Adrenal gland (tissue), 5 donors: Measurements from ENCODE around the gene NAIF1.

Experiments
- POLR2A ChIP-seq, 2 donors: fragments of 450-650 bp; IDR thresholded peaks; one replicate each; pipeline ENCODE4 v1.6.1; 2017; ENCODE audit warnings: antibody characterized with exemption in 2 of 2, mild to moderate bottlenecking in 2 of 2, moderate library complexity in 1 of 2
- TF ChIP-seq, protein P1 (sequence below), 6 experiments: fragments of 450-650 bp in 4 of 6; fragments of 200-600 bp in 2 of 6; sonication (generic) in 1 of 6; IDR thresholded peaks; 1 replicate in 5 of 6; 2 replicates in 1 of 6; pipeline versions ENCODE4 v1.5.1 to v1.8.0; 2016 to 2021; ENCODE audit warnings: antibody characterized with exemption in 6 of 6, mild to moderate bottlenecking in 2 of 6, moderate library complexity in 1 of 6
- donor health status: DM: no; HTN: no; CAD: no.

DNA sequence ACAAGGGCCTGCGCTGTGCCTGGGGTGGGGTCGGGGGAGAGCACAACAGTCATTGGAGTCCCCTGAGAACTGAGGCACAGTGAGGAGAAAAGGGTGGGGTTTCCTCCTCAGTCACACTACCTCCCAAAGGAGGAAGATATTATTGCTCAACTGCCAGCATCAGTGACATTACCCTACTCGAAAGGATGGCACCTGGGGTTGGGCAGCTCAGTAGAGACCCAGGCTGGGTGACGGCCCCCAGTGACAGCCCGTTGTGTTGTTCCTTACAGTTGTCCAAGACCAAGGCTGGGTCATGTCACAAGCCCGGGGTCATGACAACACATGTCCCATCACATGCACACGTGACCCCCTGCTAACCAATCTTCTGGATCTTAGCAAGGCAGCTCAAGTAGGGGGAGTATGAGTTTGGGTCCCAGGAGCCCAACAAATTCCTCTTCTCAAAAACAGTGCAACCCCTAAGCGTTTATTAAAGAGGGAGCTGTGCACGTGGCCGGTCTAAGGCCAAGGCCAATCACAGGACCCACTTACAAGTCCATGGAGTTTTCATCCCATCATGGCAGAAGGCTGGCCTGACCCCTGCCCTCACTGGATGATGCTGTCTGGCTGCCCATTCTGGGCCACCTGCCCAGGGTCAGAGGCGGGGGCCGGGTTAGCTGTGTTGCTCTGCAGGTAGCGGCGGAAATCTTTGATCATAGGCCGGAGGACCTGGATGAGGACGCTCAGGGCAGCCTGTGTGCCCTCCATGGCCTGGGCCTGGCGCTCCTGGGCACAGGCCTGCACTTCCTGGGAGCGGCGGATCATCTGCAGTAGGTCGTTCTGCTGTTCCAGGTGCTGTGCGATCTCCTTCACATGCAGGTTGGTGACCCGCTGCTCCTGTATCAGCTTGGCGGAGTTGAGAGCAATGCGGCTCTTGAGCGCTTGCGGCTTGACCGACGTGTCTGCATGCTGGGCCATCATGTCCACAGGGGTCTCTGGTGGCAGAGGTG, 4.0 kb downstream of the NAIF1 start:
- TF ChIP-seq, protein P1, sequence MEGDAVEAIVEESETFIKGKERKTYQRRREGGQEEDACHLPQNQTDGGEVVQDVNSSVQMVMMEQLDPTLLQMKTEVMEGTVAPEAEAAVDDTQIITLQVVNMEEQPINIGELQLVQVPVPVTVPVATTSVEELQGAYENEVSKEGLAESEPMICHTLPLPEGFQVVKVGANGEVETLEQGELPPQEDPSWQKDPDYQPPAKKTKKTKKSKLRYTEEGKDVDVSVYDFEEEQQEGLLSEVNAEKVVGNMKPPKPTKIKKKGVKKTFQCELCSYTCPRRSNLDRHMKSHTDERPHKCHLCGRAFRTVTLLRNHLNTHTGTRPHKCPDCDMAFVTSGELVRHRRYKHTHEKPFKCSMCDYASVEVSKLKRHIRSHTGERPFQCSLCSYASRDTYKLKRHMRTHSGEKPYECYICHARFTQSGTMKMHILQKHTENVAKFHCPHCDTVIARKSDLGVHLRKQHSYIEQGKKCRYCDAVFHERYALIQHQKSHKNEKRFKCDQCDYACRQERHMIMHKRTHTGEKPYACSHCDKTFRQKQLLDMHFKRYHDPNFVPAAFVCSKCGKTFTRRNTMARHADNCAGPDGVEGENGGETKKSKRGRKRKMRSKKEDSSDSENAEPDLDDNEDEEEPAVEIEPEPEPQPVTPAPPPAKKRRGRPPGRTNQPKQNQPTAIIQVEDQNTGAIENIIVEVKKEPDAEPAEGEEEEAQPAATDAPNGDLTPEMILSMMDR (IDR thresholded peaks at IDR 0.05), result no peak
- TF ChIP-seq POLR2A (IDR thresholded peaks at IDR 0.05), result no peak
